ENCODE data around the gene HPX.

Gene HPX

GRCh38 chr11:6458352-6459098, 17.7 kb upstream of the HPX start:
- TF ChIP-seq HDGF (IDR thresholded peaks at IDR 0.05; ENCODE audit: borderline replicate concordance) (no peak), ELF4 (IDR thresholded peaks at IDR 0.05) (no peak)
- ChIA-PET POLR2A (no interaction called here), CTCF (interaction anchor here (0.9 kb wide), 1 partner anchor 13 kb away, joined by 3 read pairs; no protein-coding TSS in a partner anchor)
- DNase-seq (ENCODE audit: extremely low spot score): no peak

GRCh38 chr11:6457581-6458320, 17.0 kb upstream of the HPX start:
- no peak for DNase-seq (ENCODE audit: extremely low spot score)
- TF ChIP-seq HDGF (IDR thresholded peaks at IDR 0.05; ENCODE audit: borderline replicate concordance) (no peak), NFRKB (IDR thresholded peaks at IDR 0.05) (no peak), FOXA1 (IDR thresholded peaks at IDR 0.05) (no peak), FOXK2 (IDR thresholded peaks at IDR 0.05) (no peak), TARDBP (IDR thresholded peaks at IDR 0.05) (no peak), ARNT (IDR thresholded peaks at IDR 0.05) (no peak), ELF4 (IDR thresholded peaks at IDR 0.05) (no peak), BHLHE40 (IDR thresholded peaks at IDR 0.05; ENCODE audit: borderline replicate concordance) (no peak), LEF1 (IDR thresholded peaks at IDR 0.05; ENCODE audit: borderline replicate concordance) (no peak)
- TF ChIP-seq, protein P1, sequence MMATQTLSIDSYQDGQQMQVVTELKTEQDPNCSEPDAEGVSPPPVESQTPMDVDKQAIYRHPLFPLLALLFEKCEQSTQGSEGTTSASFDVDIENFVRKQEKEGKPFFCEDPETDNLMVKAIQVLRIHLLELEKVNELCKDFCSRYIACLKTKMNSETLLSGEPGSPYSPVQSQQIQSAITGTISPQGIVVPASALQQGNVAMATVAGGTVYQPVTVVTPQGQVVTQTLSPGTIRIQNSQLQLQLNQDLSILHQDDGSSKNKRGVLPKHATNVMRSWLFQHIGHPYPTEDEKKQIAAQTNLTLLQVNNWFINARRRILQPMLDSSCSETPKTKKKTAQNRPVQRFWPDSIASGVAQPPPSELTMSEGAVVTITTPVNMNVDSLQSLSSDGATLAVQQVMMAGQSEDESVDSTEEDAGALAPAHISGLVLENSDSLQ (IDR thresholded peaks at IDR 0.05): no peak
- CTCF ChIA-PET: no interaction called here
- POLR2A ChIA-PET: no interaction called here

- POLR2A ChIA-PET: interaction anchor here (1.3 kb wide), 1 partner anchor 12 kb away, joined by 4 read pairs; no protein-coding TSS in a partner anchor
- TF ChIP-seq ELF4 (IDR thresholded peaks at IDR 0.05): no peak
- no peak for TF ChIP-seq FOXK2 (IDR thresholded peaks at IDR 0.05)
- no peak for TF ChIP-seq LEF1 (IDR thresholded peaks at IDR 0.05; ENCODE audit: borderline replicate concordance)
- TF ChIP-seq, protein P1 (IDR thresholded peaks at IDR 0.05): no peak
- TF ChIP-seq FOXM1 (IDR thresholded peaks at IDR 0.05; ENCODE audit: borderline replicate concordance): no peak
- TF ChIP-seq BHLHE40 (IDR thresholded peaks at IDR 0.05; ENCODE audit: borderline replicate concordance): no peak
- no peak for TF ChIP-seq SP1 (IDR thresholded peaks at IDR 0.05)
- TF ChIP-seq ZNF384 (IDR thresholded peaks at IDR 0.05): no peak
- TF ChIP-seq CTBP1 (IDR thresholded peaks at IDR 0.05; ENCODE audit: borderline replicate concordance): no peak
- TF ChIP-seq L3MBTL2 (conservative IDR thresholded peaks at IDR 0.05): no peak
- no peak for TF ChIP-seq NFRKB (IDR thresholded peaks at IDR 0.05)
- TF ChIP-seq TARDBP (IDR thresholded peaks at IDR 0.05): no peak
- TF ChIP-seq SUZ12 (IDR thresholded peaks at IDR 0.05): no peak
- no peak for TF ChIP-seq FOXA1 (IDR thresholded peaks at IDR 0.05)
- no peak for TF ChIP-seq HDGF (IDR thresholded peaks at IDR 0.05; ENCODE audit: borderline replicate concordance)
- TF ChIP-seq ARNT (IDR thresholded peaks at IDR 0.05): no peak
- no peak for DNase-seq (ENCODE audit: extremely low spot score)
- CTCF ChIA-PET: no interaction called here
These were observed 15.7 kb upstream of the HPX start for GRCh38 chr11:6456361-6457073.

DNA sequence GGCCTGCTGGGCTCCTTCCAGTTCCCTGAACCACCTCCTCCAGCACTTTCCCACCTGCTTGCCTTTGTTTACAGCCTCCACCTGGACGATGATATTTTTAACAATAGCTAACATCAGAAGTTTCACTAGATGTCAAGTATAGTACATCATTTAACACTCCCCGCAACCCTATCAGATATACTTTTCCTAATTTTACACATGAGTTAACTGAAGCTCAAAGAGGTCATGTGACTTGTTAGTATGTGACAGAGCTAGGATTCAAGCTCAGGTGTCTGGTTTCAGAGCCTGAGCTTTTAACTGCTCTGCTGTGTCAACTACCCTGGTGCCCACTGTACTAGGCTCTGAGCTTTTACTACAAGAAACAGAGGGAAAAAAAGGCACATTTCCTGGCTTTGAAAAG, 14.3 kb upstream of the HPX start:
- CTCF ChIA-PET: interaction anchor here (0.6 to 1.1 kb wide), 2 partner anchors 12 to 16 kb away, joined by 3 to 4 read pairs; no protein-coding TSS in a partner anchor
- TF ChIP-seq, protein P1 (IDR thresholded peaks at IDR 0.05): no peak
- TF ChIP-seq CTBP1 (IDR thresholded peaks at IDR 0.05; ENCODE audit: borderline replicate concordance) (no peak), FOXK2 (IDR thresholded peaks at IDR 0.05) (no peak), NFRKB (IDR thresholded peaks at IDR 0.05) (no peak), ELF4 (IDR thresholded peaks at IDR 0.05) (no peak), TARDBP (IDR thresholded peaks at IDR 0.05) (no peak), SUZ12 (IDR thresholded peaks at IDR 0.05) (no peak), BHLHE40 (IDR thresholded peaks at IDR 0.05; ENCODE audit: borderline replicate concordance) (no peak)
- DNase-seq (ENCODE audit: extremely low spot score): no peak
- POLR2A ChIA-PET: interaction anchor here (0.9 to 1.3 kb wide), 2 partner anchors 14 to 21 kb away, joined by 3 to 4 read pairs; no protein-coding TSS in a partner anchor

DNA sequence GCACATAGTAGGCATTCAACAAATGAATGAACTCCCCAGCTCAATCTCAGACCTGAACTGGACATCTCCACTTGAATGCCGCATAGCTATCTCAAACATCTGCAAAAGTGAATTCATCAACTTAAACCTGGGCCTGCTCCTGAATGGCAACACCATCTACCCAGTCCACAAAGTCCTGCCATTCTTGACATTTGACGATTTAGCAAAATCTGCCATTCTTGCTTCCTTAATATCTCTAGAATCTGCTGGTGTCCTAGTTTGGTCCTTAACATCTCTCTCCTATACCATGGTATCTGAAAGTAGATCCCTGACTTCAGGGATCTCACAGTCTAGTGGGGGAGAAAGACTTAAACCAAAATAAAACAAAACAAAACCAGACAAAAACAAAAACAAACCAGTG, 12.4 kb upstream of the HPX start:
- DNase-seq (ENCODE audit: extremely low spot score): no peak
- TF ChIP-seq SUZ12 (IDR thresholded peaks at IDR 0.05) (no peak), TARDBP (IDR thresholded peaks at IDR 0.05) (no peak), ARNT (IDR thresholded peaks at IDR 0.05) (no peak), FOXA1 (IDR thresholded peaks at IDR 0.05) (no peak), L3MBTL2 (conservative IDR thresholded peaks at IDR 0.05) (no peak), CTBP1 (IDR thresholded peaks at IDR 0.05; ENCODE audit: borderline replicate concordance) (no peak), HDGF (IDR thresholded peaks at IDR 0.05; ENCODE audit: borderline replicate concordance) (no peak)
- POLR2A ChIA-PET: no interaction called here
- CTCF ChIA-PET: interaction anchor here (2.5 kb wide), 1 partner anchor 9 kb away, joined by 10 read pairs; no protein-coding TSS in a partner anchor

DNA sequence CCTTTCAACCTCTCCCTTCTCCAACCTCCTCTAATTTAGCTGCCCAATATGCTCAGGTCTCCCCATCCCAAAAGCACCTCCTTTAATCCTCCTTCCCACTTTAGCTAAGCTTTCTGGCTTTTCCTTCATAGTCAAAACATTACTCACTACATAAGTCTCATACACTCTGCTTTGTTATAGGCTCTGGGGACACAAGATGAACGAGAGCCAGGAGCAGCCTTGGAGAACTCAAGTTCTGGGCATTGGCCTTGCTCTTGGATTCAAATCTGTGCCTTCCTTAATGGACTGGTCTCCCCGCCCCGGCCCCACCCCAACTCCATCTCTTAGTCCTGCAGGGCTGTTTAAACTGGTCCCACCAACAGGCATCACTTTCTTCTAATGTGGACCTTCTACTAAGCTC, 11.4 kb upstream of the HPX start:
- ChIA-PET POLR2A (no interaction called here), CTCF (interaction anchor here (0.7 to 2.5 kb wide), 2 partner anchors 8 to 13 kb away, joined by 4 to 10 read pairs; no protein-coding TSS in a partner anchor)
- TF ChIP-seq CTBP1 (IDR thresholded peaks at IDR 0.05; ENCODE audit: borderline replicate concordance) (no peak), FOXM1 (IDR thresholded peaks at IDR 0.05; ENCODE audit: borderline replicate concordance) (no peak), ZNF384 (IDR thresholded peaks at IDR 0.05) (no peak), SUZ12 (IDR thresholded peaks at IDR 0.05) (no peak), FOXA1 (IDR thresholded peaks at IDR 0.05) (no peak), NFRKB (IDR thresholded peaks at IDR 0.05) (no peak), LEF1 (IDR thresholded peaks at IDR 0.05; ENCODE audit: borderline replicate concordance) (no peak), ARNT (IDR thresholded peaks at IDR 0.05) (no peak), SP1 (IDR thresholded peaks at IDR 0.05) (no peak), TARDBP (IDR thresholded peaks at IDR 0.05) (no peak), FOXK2 (IDR thresholded peaks at IDR 0.05) (no peak), ELF4 (IDR thresholded peaks at IDR 0.05) (no peak), L3MBTL2 (conservative IDR thresholded peaks at IDR 0.05) (no peak), BHLHE40 (IDR thresholded peaks at IDR 0.05; ENCODE audit: borderline replicate concordance) (no peak), HDGF (IDR thresholded peaks at IDR 0.05; ENCODE audit: borderline replicate concordance) (no peak)
- TF ChIP-seq, protein P1 (IDR thresholded peaks at IDR 0.05): no peak
- no peak for DNase-seq (ENCODE audit: extremely low spot score)
